Left ventricle myocardium superior (tissue), 1 donor: ENCODE results near the gene NACC2. TPM values are rescaled to one million over a fixed set of nuclear protein-coding genes. Genes with fewer than 3 reads are reported as not detected.
A peak's percentile ranks its signal among the peaks of the same experiment; 100 is the strongest.

ENCODE experiments used
- ATAC-seq: fragments of 200-7000 bp; cut with Tn5 transposase; one replicate; pipeline ENCODE4 v1.9.1; 2020; ENCODE audit warnings: mild to moderate bottlenecking, moderate library complexity
- DNase-seq: peaks from one replicate; pipeline ENCODE4 v3.0.0-alpha.2; 2020
- intact Hi-C: fragments of 100-400 bp; cut with micrococcal nuclease; formaldehyde crosslinking; loops from one replicate; pipeline ENCODE4 v1.11.0; 2022
- total RNA-seq: library from RNA; stranded (reverse); fragmentation: NEBNext Ultra II Directional; extraction: Animal tissue kit (Norgen Biotek cat#: 25700); gene quantifications from one replicate; pipeline ENCODE4 v1.2.1, GENCODE V29; 2021
- donor health status: DM: no; HTN: yes; CAD: no; lungs with severe emphysema.

NACC2 gene
- total RNA-seq, 1 donor from 2014 or later, result 39.1 TPM

- ATAC-seq (no peak), DNase-seq (peak; percentile 17)
- intact Hi-C loops, result no loop called here
Observed at GRCh38 chr9:136020206-136020605, 74.9 kb downstream of the NACC2 start.

GRCh38 chr9:136019681-136020060 lies 75.4 kb downstream of the NACC2 start:
- ATAC-seq, result no peak
- intact Hi-C loops, result no loop called here
- DNase-seq, result peak; percentile 27

DNA sequence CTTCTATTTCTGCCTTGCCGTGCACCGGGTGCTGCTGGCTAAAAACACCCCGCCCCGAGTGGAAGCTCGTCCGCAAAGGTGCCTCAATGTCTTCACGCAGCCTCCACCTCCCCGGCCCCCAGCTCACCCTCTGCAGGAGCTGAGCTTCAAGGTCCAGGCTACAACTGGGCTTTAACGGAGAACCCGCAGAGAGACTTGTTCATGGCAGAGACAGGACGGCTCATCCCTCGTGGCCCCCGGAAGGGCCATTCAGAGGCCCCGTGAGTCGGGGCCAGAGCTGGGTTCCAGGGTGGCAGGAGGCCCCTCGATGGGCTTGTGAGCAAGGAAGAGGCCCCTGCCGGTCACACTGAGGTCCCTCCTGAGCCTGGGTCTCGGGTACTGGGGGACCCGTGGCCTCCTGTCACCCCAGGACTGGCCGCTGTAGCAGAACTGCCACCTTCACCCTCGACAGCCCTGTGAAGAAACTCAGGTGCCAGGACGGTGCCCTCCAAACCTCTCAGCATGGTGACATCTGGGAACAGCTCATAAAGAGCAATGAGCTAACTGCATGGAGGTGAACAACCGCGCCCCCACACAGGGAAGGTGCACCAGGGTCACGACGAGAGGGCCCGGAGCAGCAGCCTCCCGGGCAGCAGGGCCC lies 75.9 kb downstream of the NACC2 start:
- ATAC-seq (no peak), DNase-seq (peak; percentile 23)
- intact Hi-C loops, result no loop called here

DNA sequence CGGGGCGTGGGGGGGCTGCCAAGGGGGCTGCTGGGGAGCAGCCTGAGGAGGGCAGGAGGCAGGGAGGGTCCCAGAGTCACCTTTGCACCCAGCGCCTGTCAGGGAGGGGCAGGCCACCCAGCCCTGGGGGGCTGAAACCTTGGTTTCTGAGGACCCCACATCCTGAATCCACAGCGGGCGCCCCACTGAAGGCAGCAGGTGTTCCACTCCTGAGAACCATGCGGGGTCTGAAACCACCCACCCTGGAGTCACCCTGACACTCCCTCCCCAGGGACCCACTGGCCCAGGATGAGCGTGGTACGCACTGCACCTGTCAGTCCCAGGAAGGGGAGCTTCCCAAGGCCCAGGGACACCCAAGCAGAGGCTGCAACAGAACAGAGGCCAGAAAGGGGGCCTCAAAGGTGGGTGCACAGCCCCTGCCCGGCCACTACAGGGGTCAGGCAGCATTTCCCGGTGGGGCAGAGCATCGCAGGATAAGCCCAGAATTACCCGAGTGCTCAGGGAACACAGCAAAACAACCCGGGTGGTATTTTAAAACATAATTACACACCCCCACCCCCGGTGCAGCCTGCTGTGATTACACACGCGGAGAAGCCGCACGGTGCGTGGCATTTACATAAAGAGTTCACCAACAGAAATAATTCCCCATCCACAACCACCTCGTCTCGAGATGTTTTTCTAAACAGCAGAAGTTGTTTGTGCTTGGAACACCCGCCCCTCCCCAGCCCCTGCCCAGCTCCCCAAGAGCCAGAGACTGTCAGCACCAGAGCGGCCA lies 76.6 kb downstream of the NACC2 start:
- intact Hi-C loops, result no loop called here
- no peak for ATAC-seq
- peak; percentile 21 for DNase-seq

DNA sequence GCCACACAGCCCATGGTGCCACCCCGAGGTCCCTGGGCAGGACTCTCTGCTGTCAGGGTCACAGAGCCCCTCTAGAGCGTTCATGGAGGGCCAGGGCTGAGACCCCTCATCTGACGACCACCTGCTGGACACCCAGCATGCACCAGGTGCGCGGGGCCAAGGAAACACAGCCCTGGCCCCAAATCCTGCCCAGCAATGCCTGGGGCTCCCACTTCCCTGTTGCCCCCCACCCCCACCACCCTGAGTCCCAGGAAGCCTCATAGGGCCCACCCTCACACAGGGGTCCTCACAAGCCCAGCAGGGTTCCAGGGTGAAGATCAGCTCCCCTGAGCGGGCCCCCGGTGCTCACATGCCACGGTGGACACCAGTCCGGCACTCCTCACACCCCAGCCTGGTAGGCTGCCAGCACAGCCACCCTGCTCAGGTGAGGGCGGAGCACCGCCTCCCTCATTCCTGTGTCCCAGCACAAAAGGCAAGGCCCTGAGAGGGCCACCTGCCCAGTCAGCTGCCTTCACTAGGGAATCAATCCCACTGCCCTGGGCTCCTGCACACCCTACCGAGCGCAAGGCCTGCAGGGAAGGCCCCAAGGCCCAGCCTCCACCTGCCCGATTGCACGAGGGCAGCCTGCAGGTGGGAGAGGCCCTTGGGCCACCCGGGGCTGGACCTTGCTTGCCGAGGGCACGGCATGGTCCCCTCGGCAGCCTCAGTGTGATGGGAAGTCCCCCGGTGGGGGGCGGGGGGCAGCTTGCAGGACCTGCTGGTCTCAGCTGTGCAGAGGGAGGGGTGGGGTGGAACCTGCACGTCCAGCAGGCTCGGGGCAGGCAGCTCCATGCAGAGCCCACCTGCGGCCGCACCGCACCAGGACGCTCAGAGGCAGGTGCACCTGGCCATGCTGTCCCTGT lies 77.5 kb downstream of the NACC2 start:
- peak; percentile 24 for DNase-seq
- ATAC-seq, result no peak
- intact Hi-C loops, result no loop called here

GRCh38 chr9:136016572-136017288 lies 78.4 kb downstream of the NACC2 start:
- peak; percentile 22 for DNase-seq
- no peak for ATAC-seq
- intact Hi-C loops, result no loop called here

GRCh38 chr9:136015656-136016571 lies 79.2 kb downstream of the NACC2 start:
- intact Hi-C loops, result no loop called here
- ATAC-seq, result no peak
- DNase-seq, result peak; percentile 30

- intact Hi-C loops, result no loop called here
- peak; percentile 26 for DNase-seq
- ATAC-seq, result no peak
Observed at GRCh38 chr9:136014924-136015633, 80.0 kb downstream of the NACC2 start.

DNA sequence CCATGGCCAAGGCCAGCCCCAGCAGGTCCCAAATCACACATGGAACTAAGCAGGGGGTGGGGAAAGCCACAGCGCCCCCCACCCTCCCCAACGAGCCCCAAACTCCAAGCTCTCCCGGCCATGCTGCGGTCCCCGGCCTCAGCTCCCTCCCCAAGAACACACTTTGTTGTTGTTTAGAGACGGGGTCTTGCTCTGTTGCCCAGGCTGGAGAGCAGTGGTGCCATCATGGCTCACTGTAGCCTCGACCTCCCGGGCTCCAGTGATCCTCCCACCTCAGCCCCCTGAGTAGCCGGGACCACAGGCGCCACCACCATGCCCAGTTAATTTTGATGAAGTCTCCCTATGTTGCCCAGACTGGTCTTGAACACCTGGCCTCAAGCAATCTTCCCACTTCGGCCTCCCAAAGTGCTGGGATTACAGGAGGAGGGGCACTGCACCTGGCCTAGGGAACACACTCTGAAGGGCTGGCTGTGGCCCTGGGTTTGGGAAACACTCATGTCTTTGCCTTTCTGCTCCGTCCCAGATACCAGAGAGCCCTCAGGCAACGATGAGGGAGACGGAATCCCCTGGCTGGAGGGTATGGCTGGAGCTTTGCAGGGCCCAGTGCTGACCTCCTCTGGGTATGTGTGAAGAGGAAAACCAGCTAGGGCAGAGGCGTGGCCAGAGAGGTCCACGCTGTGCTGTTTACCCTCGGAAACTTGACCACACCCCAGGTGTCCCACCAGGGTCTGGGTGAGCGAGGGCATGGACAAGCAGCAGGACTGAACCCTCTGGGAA lies 80.8 kb downstream of the NACC2 start:
- ATAC-seq (no peak), DNase-seq (no peak)
- intact Hi-C loops, result no loop called here

- intact Hi-C loops, result no loop called here
- ATAC-seq, result no peak
- DNase-seq, result peak; percentile 31
Observed at GRCh38 chr9:136013524-136014034, 81.5 kb downstream of the NACC2 start.

- intact Hi-C loops, result no loop called here
- no peak for ATAC-seq
- DNase-seq, result peak; percentile 28
Observed at GRCh38 chr9:136013116-136013515, 82.0 kb downstream of the NACC2 start.

DNA sequence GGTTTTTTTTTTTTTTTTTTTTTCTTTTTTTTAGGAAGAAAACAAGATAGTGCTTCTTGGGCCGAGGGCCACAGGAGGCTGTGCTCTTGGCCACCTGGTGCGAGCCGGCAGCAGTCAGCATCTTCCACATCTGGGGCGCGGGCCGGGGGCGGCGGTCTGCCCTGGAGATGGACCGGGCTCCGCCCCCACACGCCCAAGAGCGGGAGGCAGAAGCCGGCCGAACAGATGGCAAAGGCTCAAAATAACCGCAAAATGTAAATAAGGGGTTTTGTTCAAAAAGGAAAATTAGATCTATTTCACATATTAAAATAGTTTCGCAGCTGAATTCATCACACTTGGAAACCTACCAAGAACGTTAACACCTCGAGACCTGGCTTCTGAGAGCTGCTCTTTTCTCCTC lies 82.4 kb downstream of the NACC2 start:
- DNase-seq (peak; percentile 60), ATAC-seq (peak; percentile 35)
- intact Hi-C loops, result no loop called here

DNA sequence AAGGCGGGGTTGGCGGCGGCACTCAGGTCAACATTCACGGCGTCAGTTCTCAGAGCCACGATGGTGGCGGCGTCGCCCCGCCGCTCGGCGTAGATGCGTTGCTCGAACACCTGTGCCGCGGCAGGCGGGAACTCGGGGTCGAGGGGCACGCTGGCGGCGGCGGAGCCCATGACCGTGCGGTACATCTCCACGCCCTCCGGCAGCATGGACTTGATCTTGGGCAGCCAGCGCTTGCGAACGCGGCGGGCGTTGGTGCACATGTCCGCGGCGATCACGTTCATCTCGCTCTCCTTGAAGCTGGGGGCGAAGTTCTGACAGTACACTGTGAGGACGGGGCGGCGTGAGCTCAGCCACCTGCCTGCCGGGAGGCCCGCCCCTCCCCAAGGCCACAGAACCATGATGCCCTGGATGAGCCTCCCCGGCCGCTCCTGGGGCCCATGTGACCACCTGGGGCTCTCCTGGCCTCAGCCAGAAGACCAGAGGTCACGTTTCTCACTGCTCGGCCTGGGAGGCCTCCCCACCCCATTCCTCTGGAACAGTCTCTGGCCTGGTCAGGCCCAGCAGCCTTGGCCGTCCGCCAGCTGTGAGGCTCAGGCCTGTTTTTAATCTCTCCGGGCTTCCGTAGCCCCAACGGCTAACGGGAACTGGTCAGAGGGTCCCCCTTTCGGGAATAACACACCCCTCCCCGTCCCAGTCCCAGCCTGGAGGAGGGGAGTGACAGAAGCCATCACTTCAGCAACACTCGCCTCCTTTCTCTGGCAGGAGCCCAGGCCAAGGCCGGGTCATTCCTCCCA lies 83.2 kb downstream of the NACC2 start:
- intact Hi-C loops, result no loop called here
- DNase-seq (peak; percentile 94), ATAC-seq (peak; percentile 82)

DNA sequence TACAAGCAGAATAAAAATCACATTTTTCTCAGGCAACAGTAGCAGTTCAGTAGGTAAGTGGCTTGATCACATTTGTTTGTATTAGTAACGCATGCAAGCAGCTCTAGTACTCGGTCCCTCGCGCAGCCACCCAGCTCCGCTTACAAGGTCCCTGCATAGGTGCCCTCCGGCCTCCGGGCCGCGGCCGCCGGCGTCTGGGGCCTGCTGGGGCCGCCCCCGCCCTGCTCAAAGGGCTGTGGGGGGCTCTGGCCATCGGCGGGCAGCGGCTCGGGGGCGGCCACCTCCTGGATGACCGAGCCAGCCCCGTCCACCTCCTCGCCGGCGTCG lies 83.8 kb downstream of the NACC2 start:
- intact Hi-C loops, result no loop called here
- ATAC-seq (no peak), DNase-seq (no peak)

DNA sequence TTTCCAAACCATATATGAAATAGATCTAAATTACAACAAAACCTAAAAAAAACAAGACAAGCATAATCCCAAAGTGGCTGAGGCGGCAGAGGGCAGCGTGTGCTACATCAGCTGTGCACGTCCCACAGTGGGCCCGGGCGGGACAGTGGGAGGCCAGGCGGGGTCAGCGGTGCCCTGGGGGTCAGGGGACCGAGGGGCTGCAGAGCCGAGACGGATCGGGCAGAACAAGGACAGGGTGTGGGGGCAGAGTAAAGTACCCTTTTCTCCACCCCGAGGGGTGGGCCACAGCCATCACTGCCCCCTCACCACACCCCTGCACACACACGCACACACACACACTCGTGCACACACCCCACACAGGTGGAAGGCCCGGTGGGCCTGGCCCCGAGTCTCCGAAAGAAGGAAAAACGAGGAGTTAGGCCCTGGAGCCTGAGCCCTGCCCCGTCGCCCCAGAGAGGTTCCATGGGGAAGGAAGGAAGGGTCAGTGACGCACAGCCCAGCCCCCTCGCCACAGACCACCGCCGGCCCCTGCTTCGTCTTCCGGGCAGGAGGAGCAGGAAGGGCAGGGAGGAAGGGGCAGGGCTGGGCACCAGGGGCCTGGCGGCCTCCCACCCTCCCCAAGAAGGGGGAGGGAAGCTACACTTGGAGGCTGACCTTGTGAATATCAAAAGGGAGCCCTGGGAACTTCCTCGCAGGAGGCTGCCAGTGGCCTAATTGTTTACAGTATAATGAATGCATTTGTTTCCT lies 84.3 kb downstream of the NACC2 start:
- ATAC-seq, result peak; percentile 2

More for the DNA sequence above, 84.3 kb downstream of the NACC2 start:
- peak; percentile 37 for DNase-seq
- intact Hi-C loops, result no loop called here
